HepG2 (cell line): Measurements from ENCODE around the gene NLRP6. TPM values are rescaled to one million over a fixed set of nuclear protein-coding genes. Genes with fewer than 3 reads are reported as not detected.

ENCODE experiments used
- CEBPB ChIP-seq: IDR thresholded peaks from 2 replicates; pipeline ENCODE4 v1.6.1; 2011; ENCODE audit warnings: low read depth, low read length, improper control_type of control experiment, borderline replicate concordance
- GTF3A ChIP-seq: sonication (generic); formaldehyde crosslinking; conservative IDR thresholded peaks from 2 replicates; pipeline ENCODE4 v1.4.0; 2020; ENCODE audit warnings: mild to moderate bottlenecking, missing genetic modification reagents
- HMG20B ChIP-seq: conservative IDR thresholded peaks from 2 replicates; pipeline ENCODE4 v1.6.1; 2016; ENCODE audit warnings: missing genetic modification reagents, missing compliant biosample characterization
- IRF9 ChIP-seq: sonication (generic); formaldehyde crosslinking; IDR thresholded peaks from 2 replicates; pipeline ENCODE4 v1.8.0; 2022; ENCODE audit warnings: missing genetic modification reagents, mild to moderate bottlenecking, borderline replicate concordance
- KDM5B ChIP-seq: sonication (generic); formaldehyde crosslinking; IDR thresholded peaks from 2 replicates; pipeline ENCODE4 v1.4.0; 2020; ENCODE audit warnings: missing genetic modification reagents, mild to moderate bottlenecking, borderline replicate concordance
- MXD4 ChIP-seq: IDR thresholded peaks from 2 replicates; pipeline ENCODE4 v1.6.1; 2016; ENCODE audit warnings: mild to moderate bottlenecking, missing biosample characterization, missing genetic modification reagents
- PAXIP1 ChIP-seq: sonication (generic); formaldehyde crosslinking; conservative IDR thresholded peaks from 2 replicates; pipeline ENCODE4 v1.4.0; 2020; ENCODE audit warnings: mild to moderate bottlenecking, missing genetic modification reagents, moderate library complexity
- PHF21A ChIP-seq: sonication (generic); formaldehyde crosslinking; IDR thresholded peaks from 2 replicates; pipeline ENCODE4 v1.5.0; 2020; ENCODE audit warnings: mild to moderate bottlenecking, missing genetic modification reagents
- SIX4 ChIP-seq: sonication (generic); formaldehyde crosslinking; IDR thresholded peaks from 2 replicates; pipeline ENCODE4 v1.4.0; 2020; ENCODE audit warnings: missing genetic modification reagents
- ZNF256 ChIP-seq: sonication (generic); formaldehyde crosslinking; conservative IDR thresholded peaks from 2 replicates; pipeline ENCODE4 v1.4.0; 2020; ENCODE audit warnings: missing genetic modification reagents
- polyA plus RNA-seq, 8 experiments: library from polyadenylated mRNA; depleted of rRNA in 3 of 8; stranded (reverse) in 7 of 8; unstranded in 1 of 8; fragments of >200 nt; fragmentation: Illumina TruSeq in 4 of 8; extraction: Trizol in 4 of 8; gene quantifications; 2 replicates each; pipeline versions ENCODE4 v1.2.1 to v1.2.3, GENCODE V29; 2011 to 2016; ENCODE audit warnings: low read depth in 4 of 8, missing spikeins in 1 of 8, mixed read lengths in 1 of 8; ENCODE audit not compliant: insufficient read depth in 1 of 8
- total RNA-seq, 5 experiments: library from RNA; depleted of rRNA; stranded (reverse); fragments of >200 nt; fragmentation: Illumina TruSeq; extraction: Trizol; gene quantifications; 2 replicates each; pipeline ENCODE4 v1.2.3, GENCODE V29; 2016; ENCODE audit warnings: low read depth in 1 of 5

NLRP6 gene
- total and polyA plus RNA-seq, 2 of the 13 experiments (the other 11 are each of a cell fraction or from before 2014, with no cell fraction given): not detected

GRCh38 chr11:315051-315481, 36.9 kb downstream of the NLRP6 start (continued):
- no peak for TF ChIP-seq GTF3A
- peak; percentile 16; the same call in 1 of the 2 replicates for TF ChIP-seq CEBPB
- TF ChIP-seq SIX4 (CRISPR knock-in tag): no peak
- no peak for TF ChIP-seq IRF9 (CRISPR knock-in tag)
- TF ChIP-seq MXD4 (CRISPR knock-in tag): peak; percentile 32; the same call in 1 of the 2 replicates
- peak; percentile 27; the same call in 1 of the 2 replicates for TF ChIP-seq KDM5B (CRISPR knock-in tag)
- 0 out of 2 replicates have a peak, but pooled peaks have one; percentile 38 for TF ChIP-seq PHF21A (CRISPR knock-in tag)
- TF ChIP-seq HMG20B: no peak
- TF ChIP-seq ZNF256 (CRISPR knock-in tag): no peak
- TF ChIP-seq PAXIP1 (CRISPR knock-in tag): peak; percentile 33; the same call in 1 of the 2 replicates
